ENCODE data around the gene ADRA2C.
A peak's percentile ranks its signal among the peaks of the same experiment; 100 is the strongest.

ADRA2C gene

GRCh38 chr4:3792813-3793212 is 26.6 kb downstream of the ADRA2C start:
- no peaks in the 10 kb centered on the region for H3K36me3 ChIP-seq (ENCODE audit: insufficient read depth, low read length)
- H3K27ac ChIP-seq (ENCODE audit: low read depth, low read length, poor library complexity, severe bottlenecking) = no peak overlapping the region
- H3K79me2 ChIP-seq (ENCODE audit: insufficient read depth, low read length) = no peaks in the 10 kb centered on the region
- H3K9me2 ChIP-seq (ENCODE audit: low read depth, low read length) = no peaks in the 10 kb centered on the region
- H4K20me1 ChIP-seq (ENCODE audit: insufficient read depth, low read length) = no peaks in the 10 kb centered on the region
- no peak overlapping the region for H3K4me3 ChIP-seq (ENCODE audit: low read depth, low read length, poor library complexity, severe bottlenecking)
- no peaks in the 10 kb centered on the region for H3K9me3 ChIP-seq (ENCODE audit: low read length)
- no peak overlapping the region for H2AFZ ChIP-seq (ENCODE audit: low read length)
- no peak overlapping the region for H3K9ac ChIP-seq (ENCODE audit: low read length)
- H3K4me1 ChIP-seq (ENCODE audit: insufficient read depth, low read length, severe bottlenecking) = no peaks in the 10 kb centered on the region
- H3K4me2 ChIP-seq (ENCODE audit: low read length) = no peak overlapping the region
- no peaks in the 10 kb centered on the region for H3F3A ChIP-seq (ENCODE audit: insufficient read depth, low read length)
- no peak for TF ChIP-seq EZH2 (IDR thresholded peaks at IDR 0.05; ENCODE audit: borderline replicate concordance, low read length)
- peak; percentile 10; the same call in 1 of the 2 replicates for TF ChIP-seq CTCF (IDR thresholded peaks at IDR 0.05; ENCODE audit: low read length)
- no peaks in the 10 kb centered on the region for H3K27me3 ChIP-seq (ENCODE audit: insufficient read depth, low read length)

- no peaks in the 10 kb centered on the region for H3F3A ChIP-seq (ENCODE audit: insufficient read depth, low read length)
- H3K27ac ChIP-seq (ENCODE audit: low read depth, low read length, poor library complexity, severe bottlenecking) = no peak overlapping the region
- no peaks in the 10 kb centered on the region for H3K9me2 ChIP-seq (ENCODE audit: low read depth, low read length)
- no peak overlapping the region for H3K4me3 ChIP-seq (ENCODE audit: low read depth, low read length, poor library complexity, severe bottlenecking)
- no peaks in the 10 kb centered on the region for H3K36me3 ChIP-seq (ENCODE audit: insufficient read depth, low read length)
- no peaks in the 10 kb centered on the region for H3K9me3 ChIP-seq (ENCODE audit: low read length)
- no peaks in the 10 kb centered on the region for H3K27me3 ChIP-seq (ENCODE audit: insufficient read depth, low read length)
- no peak overlapping the region for H2AFZ ChIP-seq (ENCODE audit: low read length)
- H4K20me1 ChIP-seq (ENCODE audit: insufficient read depth, low read length) = no peaks in the 10 kb centered on the region
- H3K4me1 ChIP-seq (ENCODE audit: insufficient read depth, low read length, severe bottlenecking) = no peaks in the 10 kb centered on the region
- H3K4me2 ChIP-seq (ENCODE audit: low read length) = no peak overlapping the region
- H3K79me2 ChIP-seq (ENCODE audit: insufficient read depth, low read length) = no peaks in the 10 kb centered on the region
- TF ChIP-seq EZH2 (IDR thresholded peaks at IDR 0.05; ENCODE audit: borderline replicate concordance, low read length) = no peak
- TF ChIP-seq CTCF (IDR thresholded peaks at IDR 0.05; ENCODE audit: low read length) = no peak
- no peak overlapping the region for H3K9ac ChIP-seq (ENCODE audit: low read length)
Measured at GRCh38 chr4:3793545-3793944, 27.4 kb downstream of the ADRA2C start.

- no peaks in the 10 kb centered on the region for H3K4me1 ChIP-seq (ENCODE audit: insufficient read depth, low read length, severe bottlenecking)
- TF ChIP-seq EZH2 (IDR thresholded peaks at IDR 0.05; ENCODE audit: borderline replicate concordance, low read length) = no peak
- TF ChIP-seq CTCF (IDR thresholded peaks at IDR 0.05; ENCODE audit: low read length) = no peak
Measured at GRCh38 chr4:3796960-3797359, 30.8 kb downstream of the ADRA2C start.

More at GRCh38 chr4:3796960-3797359, 30.8 kb downstream of the ADRA2C start:
- H3K36me3 ChIP-seq (ENCODE audit: insufficient read depth, low read length) = no peaks in the 10 kb centered on the region
- H3K79me2 ChIP-seq (ENCODE audit: insufficient read depth, low read length) = no peaks in the 10 kb centered on the region
- no peaks in the 10 kb centered on the region for H3K9me2 ChIP-seq (ENCODE audit: low read depth, low read length)
- no peak overlapping the region for H3K4me3 ChIP-seq (ENCODE audit: low read depth, low read length, poor library complexity, severe bottlenecking)
- H3K9ac ChIP-seq (ENCODE audit: low read length) = no peak overlapping the region
- H3K4me2 ChIP-seq (ENCODE audit: low read length) = no peak overlapping the region
- H3K27ac ChIP-seq (ENCODE audit: low read depth, low read length, poor library complexity, severe bottlenecking) = no peak overlapping the region
- no peak overlapping the region for H2AFZ ChIP-seq (ENCODE audit: low read length)
- no peaks in the 10 kb centered on the region for H3F3A ChIP-seq (ENCODE audit: insufficient read depth, low read length)
- H4K20me1 ChIP-seq (ENCODE audit: insufficient read depth, low read length) = no peaks in the 10 kb centered on the region
- H3K27me3 ChIP-seq (ENCODE audit: insufficient read depth, low read length) = no peaks in the 10 kb centered on the region
- H3K9me3 ChIP-seq (ENCODE audit: low read length) = no peaks in the 10 kb centered on the region

All from OCI-LY1 (cell line).